WERI-Rb-1 (cell line): ENCODE results near the gene ZDHHC9.

Experiments used
- DNase-seq: peaks from one replicate; pipeline ENCODE4 v3.0.0-alpha.2; 2020
- H3K27ac ChIP-seq: fragments of 250-450 bp; sonication (Bioruptor Pico); 2 replicates; pipeline ENCODE4 v1.5.1; 2020; ENCODE audit warnings: mild to moderate bottlenecking, moderate library complexity
- H3K27me3 ChIP-seq: fragments of 250-450 bp; sonication (Bioruptor Pico); 2 replicates; pipeline ENCODE4 v1.5.1; 2021; ENCODE audit warnings: mild to moderate bottlenecking, low read depth, moderate library complexity; ENCODE audit not compliant: insufficient read depth, severe bottlenecking
- H3K36me3 ChIP-seq: fragments of 250-450 bp; sonication (Bioruptor Pico); 2 replicates; pipeline ENCODE4 v1.5.1; 2020; ENCODE audit warnings: mild to moderate bottlenecking, moderate library complexity
- H3K4me3 ChIP-seq: 2 replicates; pipeline ENCODE4 v1.5.1; 2011; ENCODE audit warnings: low read depth, mild to moderate bottlenecking, control low read depth, low read length
- H3K9me3 ChIP-seq: fragments of 250-450 bp; sonication (Bioruptor Pico); 2 replicates; pipeline ENCODE4 v1.5.1; 2021; ENCODE audit warnings: mild to moderate bottlenecking, moderate library complexity; ENCODE audit not compliant: severe bottlenecking
- CTCF ChIP-seq: IDR thresholded peaks from 2 replicates; pipeline ENCODE4 v1.5.1; 2011; ENCODE audit warnings: low read depth, mild to moderate bottlenecking, control low read depth, inconsistent platforms, low read length

ZDHHC9 gene

GRCh38 chrX:129769467-129770154 lies 74.1 kb downstream of the ZDHHC9 start:
- Histone ChIP-seq H3K4me3 (no peak overlapping the region), H3K27ac (no peak overlapping the region), H3K27me3 (no peaks in the 10 kb centered on the region), H3K36me3 (no peaks in the 10 kb centered on the region), H3K9me3 (no peaks in the 10 kb centered on the region)
- no peak for DNase-seq
- no peak for TF ChIP-seq CTCF

- DNase-seq = no peak
- no peak for TF ChIP-seq CTCF
- no peaks in the 10 kb centered on the region for H3K36me3 ChIP-seq
- H3K9me3 ChIP-seq = no peaks in the 10 kb centered on the region
- no peak overlapping the region for H3K27ac ChIP-seq
- no peaks in the 10 kb centered on the region for H3K27me3 ChIP-seq
- no peak overlapping the region for H3K4me3 ChIP-seq
Observed at GRCh38 chrX:129768586-129769466, 74.9 kb downstream of the ZDHHC9 start.

- Histone ChIP-seq H3K27me3 (no peaks in the 10 kb centered on the region), H3K4me3 (no peak overlapping the region), H3K9me3 (no peaks in the 10 kb centered on the region), H3K36me3 (no peaks in the 10 kb centered on the region), H3K27ac (no peak overlapping the region)
- no peak for TF ChIP-seq CTCF
- DNase-seq = no peak
Observed at GRCh38 chrX:129768186-129768585, 75.5 kb downstream of the ZDHHC9 start.

GRCh38 chrX:129763666-129764065 lies 80.0 kb downstream of the ZDHHC9 start:
- Histone ChIP-seq H3K27me3 (no peaks in the 10 kb centered on the region), H3K36me3 (no peaks in the 10 kb centered on the region), H3K27ac (no peak overlapping the region), H3K9me3 (no peaks in the 10 kb centered on the region), H3K4me3 (no peak overlapping the region)
- TF ChIP-seq CTCF = no peak
- no peak for DNase-seq

GRCh38 chrX:129762448-129762847 lies 81.2 kb downstream of the ZDHHC9 start:
- no peak for TF ChIP-seq CTCF
- DNase-seq = no peak
- Histone ChIP-seq H3K36me3 (no peaks in the 10 kb centered on the region), H3K27ac (no peak overlapping the region), H3K27me3 (no peaks in the 10 kb centered on the region), H3K4me3 (no peak overlapping the region), H3K9me3 (no peaks in the 10 kb centered on the region)
